ENCODE data around the gene NUCB2. TPM values are rescaled to one million over a fixed set of nuclear protein-coding genes. Genes with fewer than 3 reads are reported as not detected.

NUCB2 gene
- total and polyA plus RNA-seq, 2 of the 13 experiments (the other 11 are each of a cell fraction or from before 2014, with no cell fraction given) = 54.2 to 82.4 TPM

DNA sequence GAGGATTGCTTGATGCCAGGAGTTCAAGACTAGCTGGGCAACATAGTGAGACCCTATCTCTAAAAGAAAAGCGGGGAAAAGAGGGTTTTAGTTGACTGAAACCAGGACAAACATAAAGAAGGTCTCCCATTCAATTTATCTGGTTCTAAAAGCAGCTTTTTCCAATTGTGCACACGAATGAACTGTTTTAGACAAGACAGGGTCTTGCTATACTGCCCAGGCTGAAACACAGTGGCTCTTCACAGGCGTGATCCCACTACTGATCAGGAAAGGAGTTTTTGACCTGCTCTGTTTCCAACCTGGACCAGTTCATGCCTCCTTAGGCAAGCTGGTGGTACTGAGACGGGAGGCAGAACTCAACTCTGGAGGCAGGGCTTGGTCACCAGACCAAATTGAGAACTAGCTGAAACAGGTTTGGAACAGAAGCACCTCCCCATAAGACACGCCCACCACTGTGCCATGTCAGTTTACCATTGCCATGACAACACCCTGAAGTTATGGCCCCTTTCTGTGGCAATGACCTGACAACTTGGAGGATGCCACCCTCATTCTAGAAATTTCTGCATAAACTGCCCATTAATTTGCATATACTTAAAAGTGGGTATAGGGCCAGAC is 2.8 kb upstream of the NUCB2 start:
- H3K9me3 ChIP-seq (ENCODE audit: low read length) = no peaks in the 10 kb centered on the region
- no peak for ATAC-seq
- 0 out of 2 replicates have a peak overlapping the region, but pooled peaks have one; percentile 68 for H3K4me2 ChIP-seq (ENCODE audit: low read depth, low read length)
- H4K20me1 ChIP-seq (ENCODE audit: insufficient read depth, low read length) = no peaks in the 10 kb centered on the region
- intact Hi-C loops (cut with micrococcal nuclease; ENCODE audit: unreplicated experiment) (no loop called here), in situ Hi-C loops (cut with HindIII; ENCODE audit: extremely low pct_ligation_motif_present, low pct_unique_long_range_greater_than_20kb) (loop anchor here (25.0 kb wide), 1 partner anchor 161 kb away; no protein-coding TSS in a partner anchor)
- H2AFZ ChIP-seq (ENCODE audit: low read length) = peak overlapping the region; percentile 57
- CTCF ChIA-PET (ENCODE audit: low intra/inter-chr PET ratio, low total read pairs) = no interaction called here
- no peak for DNase-seq (ENCODE audit: low spot score)
- H3K79me2 ChIP-seq (ENCODE audit: insufficient read depth, low read length) = no peaks in the 10 kb centered on the region
- H3K9ac ChIP-seq (ENCODE audit: insufficient read depth, low read depth, low read length) = no peak overlapping the region
- POLR2A ChIA-PET = no interaction called here
- no peak overlapping the region for H3K27ac ChIP-seq (ENCODE audit: extremely low read length, insufficient read depth, low read length)
- H3K4me1 ChIP-seq (ENCODE audit: insufficient read depth, low read length) = peaks cover 39% of the 10 kb centered on the region
- no peak for FAIRE-seq
- no TSS peak for BruUV-seq (replicated peaks)
- no peak overlapping the region for H3K4me3 ChIP-seq (replicated peaks in 1 of 3; ENCODE audit: insufficient read depth in 1 of 3, low read depth in 2 of 3, low read length in 3 of 3)
- no peaks in the 10 kb centered on the region for H3K36me3 ChIP-seq (replicated peaks in 1 of 2; ENCODE audit: control insufficient read depth in 1 of 2, insufficient read depth in 2 of 2, low read length in 2 of 2)
- WGBS (ENCODE audit: low lambda C conversion rate) = 28% methylated on average over 4 of the region's 5 CpGs
- no peaks in the 10 kb centered on the region; a peak in 1 of 5 replicates for H3K27me3 ChIP-seq (ENCODE audit: control insufficient read depth in 1 of 2, insufficient read depth in 2 of 2, low read length in 2 of 2)
- no peak for TF ChIP-seq ZNF260 (CRISPR knock-in tag; IDR thresholded peaks at IDR 0.05; ENCODE audit: borderline replicate concordance, low read depth)
- TF ChIP-seq RBM22 (optimal IDR thresholded peaks at IDR 0.05; ENCODE audit: low read length) = no peak
- no peak for TF ChIP-seq ZNF431 (CRISPR knock-in tag; IDR thresholded peaks at IDR 0.05; ENCODE audit: borderline replicate concordance, low read depth)
- no peak for TF ChIP-seq BRCA1 (CRISPR knock-in tag; IDR thresholded peaks at IDR 0.05)
- TF ChIP-seq PBX2 (CRISPR knock-in tag; IDR thresholded peaks at IDR 0.05) = no peak
- no peak for TF ChIP-seq FOXA1 (IDR thresholded peaks at IDR 0.05)
- no peak for TF ChIP-seq FOXA1 (CRISPR knock-in tag; IDR thresholded peaks at IDR 0.05)
- TF ChIP-seq POLR2AphosphoS2 (IDR thresholded peaks at IDR 0.05; ENCODE audit: low read depth, low read length) = no peak
- no peak for TF ChIP-seq ZBED4 (CRISPR knock-in tag; IDR thresholded peaks at IDR 0.05; ENCODE audit: borderline replicate concordance)
- TF ChIP-seq MXI1 (IDR thresholded peaks at IDR 0.05; ENCODE audit: borderline replicate concordance, low read depth, low read length) = 0 out of 3 replicates have a peak, but pooled peaks have one; percentile 34
- TF ChIP-seq RFX3 (CRISPR knock-in tag; IDR thresholded peaks at IDR 0.05) = peak; percentile 78
- no peak for TF ChIP-seq ZNF484 (CRISPR knock-in tag; IDR thresholded peaks at IDR 0.05; ENCODE audit: borderline replicate concordance, low read depth)
- no peak for TF ChIP-seq ZNF225 (CRISPR knock-in tag; IDR thresholded peaks at IDR 0.05)
- TF ChIP-seq, protein P1, sequence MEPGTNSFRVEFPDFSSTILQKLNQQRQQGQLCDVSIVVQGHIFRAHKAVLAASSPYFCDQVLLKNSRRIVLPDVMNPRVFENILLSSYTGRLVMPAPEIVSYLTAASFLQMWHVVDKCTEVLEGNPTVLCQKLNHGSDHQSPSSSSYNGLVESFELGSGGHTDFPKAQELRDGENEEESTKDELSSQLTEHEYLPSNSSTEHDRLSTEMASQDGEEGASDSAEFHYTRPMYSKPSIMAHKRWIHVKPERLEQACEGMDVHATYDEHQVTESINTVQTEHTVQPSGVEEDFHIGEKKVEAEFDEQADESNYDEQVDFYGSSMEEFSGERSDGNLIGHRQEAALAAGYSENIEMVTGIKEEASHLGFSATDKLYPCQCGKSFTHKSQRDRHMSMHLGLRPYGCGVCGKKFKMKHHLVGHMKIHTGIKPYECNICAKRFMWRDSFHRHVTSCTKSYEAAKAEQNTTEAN (CRISPR knock-in tag; conservative IDR thresholded peaks at IDR 0.05) = no peak
- no peak for TF ChIP-seq HOXA3 (CRISPR knock-in tag; IDR thresholded peaks at IDR 0.05)
- TF ChIP-seq ATF2 (CRISPR knock-in tag; IDR thresholded peaks at IDR 0.05) = no peak
- TF ChIP-seq ZFP37 (CRISPR knock-in tag; IDR thresholded peaks at IDR 0.05; ENCODE audit: borderline replicate concordance) = no peak
- no peak for TF ChIP-seq KLF13 (CRISPR knock-in tag; IDR thresholded peaks at IDR 0.05)
- TF ChIP-seq SAP130 (CRISPR knock-in tag; IDR thresholded peaks at IDR 0.05; ENCODE audit: low read depth) = 0 out of 2 replicates have a peak, but pooled peaks have one; percentile 21
